SK-N-MC (cell line): ENCODE results near the gene CEACAM5.

Source experiments
- EZH2 ChIP-seq: fragments of 200-600 bp; sonication (generic); IDR thresholded peaks from one replicate; pipeline ENCODE4 v1.6.1; 2017; ENCODE audit warnings: antibody characterized with exemption
- FOXP2 ChIP-seq: optimal IDR thresholded peaks from 2 replicates; pipeline ENCODE3; 2011; ENCODE audit warnings: mild to moderate bottlenecking, moderate library complexity; ENCODE audit not compliant: insufficient read depth; ENCODE audit errors: extremely low read length, control extremely low read depth
- POLR2AphosphoS5 ChIP-seq: IDR thresholded peaks from 2 replicates; pipeline ENCODE4 v1.6.1; 2012; ENCODE audit warnings: mild to moderate bottlenecking, low read depth, low read length, borderline replicate concordance

- TF ChIP-seq POLR2AphosphoS5 (no peak), EZH2 (no peak), FOXP2 (no peak)
Observed at GRCh38 chr19:41755328-41755913, 47.0 kb downstream of the CEACAM5 start, which contains the start of gene CEACAM6.
